C4-2B (cell line): ENCODE results near the gene PAK6.

Source experiments
- CTCF ChIP-seq: fragments of 450-650 bp; conservative IDR thresholded peaks from 2 replicates; pipeline ENCODE4 v1.5.1; 2017; ENCODE audit warnings: mild to moderate bottlenecking
- ZFX ChIP-seq: fragments of 450-650 bp; IDR thresholded peaks from 2 replicates; pipeline ENCODE4 v1.6.1; 2017

DNA sequence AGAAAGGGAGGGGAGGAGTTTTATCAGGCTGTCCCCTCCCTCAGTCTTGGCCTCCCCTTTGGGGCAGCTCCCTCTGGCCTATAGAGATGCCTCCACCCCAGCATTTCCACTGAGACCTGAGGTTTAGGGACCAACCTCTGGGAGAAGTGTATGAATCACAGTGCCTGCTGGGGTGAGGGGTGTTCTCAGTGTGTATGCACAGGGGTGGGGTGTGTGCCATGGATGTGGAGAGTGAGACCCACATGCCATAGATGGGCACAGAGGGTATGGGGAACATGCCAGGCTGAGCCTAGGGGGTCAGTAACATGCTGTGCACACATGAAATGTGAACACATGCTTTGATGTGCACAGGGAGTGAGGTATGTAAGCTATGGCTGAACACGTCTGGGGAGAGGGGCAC lies 56.4 kb downstream of the PAK6 start:
- TF ChIP-seq CTCF = no peak
- no peak for TF ChIP-seq ZFX
